ENCODE data around the gene TEKT2.

TEKT2 gene

GRCh38 chr1:36091698-36092097 lies 7.8 kb downstream of the TEKT2 start:
- no peak overlapping the region for H3K4me3 ChIP-seq (ENCODE audit: low read depth, low read length)
- TF ChIP-seq CTCF (IDR thresholded peaks at IDR 0.05; ENCODE audit: insufficient read depth, low read depth, low read length, missing control alignments), result no peak

GRCh38 chr1:36092166-36092797 lies 8.4 kb downstream of the TEKT2 start:
- no peak for TF ChIP-seq CTCF (IDR thresholded peaks at IDR 0.05; ENCODE audit: insufficient read depth, low read depth, low read length, missing control alignments)
- no peak overlapping the region for H3K4me3 ChIP-seq (ENCODE audit: low read depth, low read length)
- no peak for DNase-seq (ENCODE audit: low read depth)

More at GRCh38 chr1:36091698-36092097, 7.8 kb downstream of the TEKT2 start:
- no peak for DNase-seq (ENCODE audit: low read depth)

- TF ChIP-seq CTCF (IDR thresholded peaks at IDR 0.05; ENCODE audit: insufficient read depth, low read depth, low read length, missing control alignments), result no peak
- no peak overlapping the region for H3K4me3 ChIP-seq (ENCODE audit: low read depth, low read length)
- DNase-seq (ENCODE audit: low read depth), result no peak
These were observed 8.9 kb downstream of the TEKT2 start for GRCh38 chr1:36092798-36093185.

GRCh38 chr1:36093226-36093625 lies 9.3 kb downstream of the TEKT2 start:
- no peak for DNase-seq (ENCODE audit: low read depth)
- no peak overlapping the region for H3K4me3 ChIP-seq (ENCODE audit: low read depth, low read length)
- no peak for TF ChIP-seq CTCF (IDR thresholded peaks at IDR 0.05; ENCODE audit: insufficient read depth, low read depth, low read length, missing control alignments)

- H3K4me3 ChIP-seq (ENCODE audit: low read depth, low read length), result no peak overlapping the region
- no peak for DNase-seq (ENCODE audit: low read depth)
- no peak for TF ChIP-seq CTCF (IDR thresholded peaks at IDR 0.05; ENCODE audit: insufficient read depth, low read depth, low read length, missing control alignments)
These were observed 10.0 kb downstream of the TEKT2 start for GRCh38 chr1:36093929-36094328.

GRCh38 chr1:36094621-36095061 lies 10.7 kb downstream of the TEKT2 start:
- TF ChIP-seq CTCF (IDR thresholded peaks at IDR 0.05; ENCODE audit: insufficient read depth, low read depth, low read length, missing control alignments), result no peak
- no peak for DNase-seq (ENCODE audit: low read depth)
- no peak overlapping the region for H3K4me3 ChIP-seq (ENCODE audit: low read depth, low read length)
